ENCODE data around the gene CHN2. TPM values are rescaled to one million over a fixed set of nuclear protein-coding genes. Genes with fewer than 3 reads are reported as not detected.

Gene CHN2
- polyA plus RNA-seq, 2 of the 4 experiments (the other 2 are of a cell fraction), result 0.06 TPM; not detected in 1

DNA sequence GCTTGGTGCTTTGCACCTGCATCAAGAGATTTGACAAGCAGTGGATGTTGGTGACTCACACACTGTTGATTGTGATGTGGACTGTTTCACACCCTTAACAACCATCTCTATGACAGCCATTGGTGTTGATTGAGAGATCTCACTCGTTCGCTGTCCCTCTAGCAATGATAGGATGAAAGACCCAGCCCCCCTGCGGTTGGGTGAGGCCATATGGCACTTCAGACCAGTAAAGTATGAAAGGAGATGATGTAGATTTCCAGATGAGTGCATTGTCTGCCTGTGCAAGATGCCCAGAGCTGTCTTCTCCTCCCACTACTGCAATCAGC is 230.4 kb downstream of the CHN2 start:
- FAIRE-seq, result no peak
- Histone ChIP-seq H3K27ac (no peak overlapping the region), H3K4me3 (no peak overlapping the region), H3K4me1 (no peaks in the 10 kb centered on the region), H3K4me2 (no peak overlapping the region), H3K9me3 (no peaks in the 10 kb centered on the region)
- TF ChIP-seq SMC3 (IDR thresholded peaks at IDR 0.05), result no peak
- no peak for TF ChIP-seq CHD4 (IDR thresholded peaks at IDR 0.05; ENCODE audit: borderline replicate concordance)
- TF ChIP-seq FOSL2 (IDR thresholded peaks at IDR 0.05), result no peak
- TF ChIP-seq FOSL2 (CRISPR knock-in tag; IDR thresholded peaks at IDR 0.05), result no peak
- no peak for TF ChIP-seq ZC3H11A (IDR thresholded peaks at IDR 0.05)
- TF ChIP-seq NFE2L2 (conservative IDR thresholded peaks at IDR 0.05; ENCODE audit: low read length), result no peak
- TF ChIP-seq, protein P1, sequence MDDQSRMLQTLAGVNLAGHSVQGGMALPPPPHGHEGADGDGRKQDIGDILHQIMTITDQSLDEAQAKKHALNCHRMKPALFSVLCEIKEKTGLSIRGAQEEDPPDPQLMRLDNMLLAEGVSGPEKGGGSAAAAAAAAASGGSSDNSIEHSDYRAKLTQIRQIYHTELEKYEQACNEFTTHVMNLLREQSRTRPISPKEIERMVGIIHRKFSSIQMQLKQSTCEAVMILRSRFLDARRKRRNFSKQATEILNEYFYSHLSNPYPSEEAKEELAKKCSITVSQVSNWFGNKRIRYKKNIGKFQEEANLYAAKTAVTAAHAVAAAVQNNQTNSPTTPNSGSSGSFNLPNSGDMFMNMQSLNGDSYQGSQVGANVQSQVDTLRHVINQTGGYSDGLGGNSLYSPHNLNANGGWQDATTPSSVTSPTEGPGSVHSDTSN (IDR thresholded peaks at IDR 0.05), result no peak
- no peak for TF ChIP-seq CBX2 (IDR thresholded peaks at IDR 0.05; ENCODE audit: borderline replicate concordance, low read depth)
- no peak for TF ChIP-seq HEYL (CRISPR knock-in tag; IDR thresholded peaks at IDR 0.05)
- TF ChIP-seq ATOH8 (CRISPR knock-in tag; IDR thresholded peaks at IDR 0.05; ENCODE audit: low read depth), result no peak
- TF ChIP-seq ZNF302 (CRISPR knock-in tag; IDR thresholded peaks at IDR 0.05), result no peak
- no peak for TF ChIP-seq RARB (CRISPR knock-in tag; IDR thresholded peaks at IDR 0.05)
- no peak for TF ChIP-seq POLR2A (IDR thresholded peaks at IDR 0.05; ENCODE audit: low read length)
- TF ChIP-seq GATA3 (IDR thresholded peaks at IDR 0.05; ENCODE audit: borderline replicate concordance), result no peak
- no peak for TF ChIP-seq MAX (IDR thresholded peaks at IDR 0.05)
- TF ChIP-seq EP300 (IDR thresholded peaks at IDR 0.05), result no peak
- TF ChIP-seq RAD21 (conservative IDR thresholded peaks at IDR 0.05 in 1 of 2, IDR thresholded peaks at IDR 0.05 in 1 of 2), result no peak
- TF ChIP-seq RFX5 (IDR thresholded peaks at IDR 0.05), result no peak
- no peak for TF ChIP-seq FOXS1 (CRISPR knock-in tag; IDR thresholded peaks at IDR 0.05)
- no peak for TF ChIP-seq KDM5A (IDR thresholded peaks at IDR 0.05)
- no peak; a peak in 1 of 6 replicates for ATAC-seq
- CTCF ChIA-PET, result interaction anchor here (0.6 to 1.4 kb wide), 2 partner anchors 31 to 1516 kb away, joined by 3 to 5 read pairs; no protein-coding TSS in a partner anchor
- WGBS (ENCODE audit: missing lambda C conversion rate), result 57% methylated on average over 3 of the region's 3 CpGs
- DNase-seq (ENCODE audit: low read depth in 1 of 2, low spot score in 1 of 2), result no peak
- POLR2A ChIA-PET, result no interaction called here

- DNase-seq (ENCODE audit: low read depth in 1 of 2, low spot score in 1 of 2) (no peak), FAIRE-seq (no peak), ATAC-seq (no peak)
- POLR2A ChIA-PET, result no interaction called here
- no peak overlapping the region for H3K4me3 ChIP-seq
- H3K27ac ChIP-seq, result no peak overlapping the region
- no peak overlapping the region for H3K4me2 ChIP-seq
- no peak for TF ChIP-seq MAZ (IDR thresholded peaks at IDR 0.05; ENCODE audit: borderline replicate concordance, low read depth, low read length)
- no peak for TF ChIP-seq EHMT2 (IDR thresholded peaks at IDR 0.05; ENCODE audit: low read depth)
- no peak for TF ChIP-seq CBX8 (IDR thresholded peaks at IDR 0.05)
- TF ChIP-seq PHF8 (IDR thresholded peaks at IDR 0.05; ENCODE audit: borderline replicate concordance, low read depth), result no peak
- no peak for TF ChIP-seq FOXS1 (CRISPR knock-in tag; IDR thresholded peaks at IDR 0.05)
- no peak for TF ChIP-seq ZNF302 (CRISPR knock-in tag; IDR thresholded peaks at IDR 0.05)
- no peak for TF ChIP-seq ZFP36 (IDR thresholded peaks at IDR 0.05; ENCODE audit: borderline replicate concordance, partially characterized antibody)
- TF ChIP-seq, protein P2, sequence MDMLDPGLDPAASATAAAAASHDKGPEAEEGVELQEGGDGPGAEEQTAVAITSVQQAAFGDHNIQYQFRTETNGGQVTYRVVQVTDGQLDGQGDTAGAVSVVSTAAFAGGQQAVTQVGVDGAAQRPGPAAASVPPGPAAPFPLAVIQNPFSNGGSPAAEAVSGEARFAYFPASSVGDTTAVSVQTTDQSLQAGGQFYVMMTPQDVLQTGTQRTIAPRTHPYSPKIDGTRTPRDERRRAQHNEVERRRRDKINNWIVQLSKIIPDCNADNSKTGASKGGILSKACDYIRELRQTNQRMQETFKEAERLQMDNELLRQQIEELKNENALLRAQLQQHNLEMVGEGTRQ (IDR thresholded peaks at IDR 0.05), result no peak
- TF ChIP-seq CHD4 (IDR thresholded peaks at IDR 0.05; ENCODE audit: borderline replicate concordance), result no peak
- no peak for TF ChIP-seq SMC3 (IDR thresholded peaks at IDR 0.05)
- no peak for TF ChIP-seq NPAS2 (CRISPR knock-in tag; IDR thresholded peaks at IDR 0.05; ENCODE audit: borderline replicate concordance)
- no peaks in the 10 kb centered on the region for H3K4me1 ChIP-seq
- CTCF ChIA-PET, result no interaction called here
- no peaks in the 10 kb centered on the region for H3K9me3 ChIP-seq
- WGBS (ENCODE audit: missing lambda C conversion rate), result 81% methylated on average over 5 of the region's 5 CpGs
Observed at GRCh38 chr7:29426587-29426986, 232.0 kb downstream of the CHN2 start.

Measured in A549 (cell line).